OCI-M2 (cell line): Measurements from ENCODE around the gene KCTD20.

ENCODE experiments used
- DNase-seq: peaks from one replicate; lab custom pipeline; 2025; ENCODE audit not compliant: unreplicated experiment; lab: John Stamatoyannopoulos, UW

The KCTD20 gene

DNA sequence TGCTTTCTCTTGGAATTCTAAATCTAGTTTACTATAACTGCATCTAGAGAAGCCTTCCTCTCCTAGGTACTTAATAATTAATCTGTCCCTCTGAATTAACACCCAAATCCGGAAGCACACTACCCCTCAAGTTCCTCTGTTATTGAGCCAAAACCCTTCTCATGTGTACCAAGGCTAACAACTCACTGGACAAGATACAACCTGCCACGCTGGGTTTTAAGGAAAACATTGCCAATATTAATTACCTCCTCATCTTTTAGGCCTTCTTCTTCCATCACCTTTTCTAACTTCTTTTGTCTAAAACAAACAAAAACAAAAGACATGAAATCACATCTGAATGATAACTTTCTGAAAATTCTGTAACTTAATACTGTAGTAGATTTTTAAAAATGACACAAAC lies 82.5 kb downstream of the KCTD20 start:
- DNase-seq: no peak

DNA sequence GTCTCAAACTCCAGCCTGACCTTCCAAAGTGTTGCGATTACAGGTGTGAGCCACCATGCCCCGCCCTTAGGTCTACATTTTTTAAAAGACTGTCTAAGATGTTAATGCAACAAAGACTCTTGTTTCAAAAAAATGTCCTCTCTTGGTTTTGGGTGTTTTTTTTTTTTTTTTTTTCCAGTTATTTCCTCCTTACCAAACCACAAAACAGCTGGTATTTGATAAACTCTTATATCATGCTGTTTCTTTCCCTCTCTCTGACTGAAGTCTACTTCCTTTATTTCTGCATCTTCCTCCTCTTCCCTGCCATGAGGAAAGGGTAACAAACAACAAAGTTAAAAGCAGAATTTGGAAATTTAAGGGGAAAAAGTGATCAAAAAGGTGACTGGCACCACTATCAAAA lies 83.3 kb downstream of the KCTD20 start:
- no peak for DNase-seq

DNA sequence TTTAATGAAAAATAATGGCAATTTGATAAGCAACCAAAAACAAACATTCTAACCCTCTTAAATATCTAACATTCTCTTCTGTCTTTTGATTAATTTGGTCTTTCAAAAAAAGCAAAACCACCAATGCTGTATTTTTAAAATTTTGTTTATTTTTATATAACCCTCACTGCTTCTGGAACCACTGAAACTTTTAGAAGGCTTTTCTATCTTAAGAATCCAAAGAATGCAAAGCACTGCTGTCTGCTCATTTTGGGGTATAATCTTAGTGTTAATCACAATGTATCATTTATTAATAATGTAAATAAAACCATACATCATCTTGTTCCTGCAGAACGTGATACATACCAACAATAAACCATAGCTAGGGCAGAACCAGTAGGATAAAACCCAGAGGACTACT lies 90.5 kb downstream of the KCTD20 start:
- DNase-seq: no peak

DNA sequence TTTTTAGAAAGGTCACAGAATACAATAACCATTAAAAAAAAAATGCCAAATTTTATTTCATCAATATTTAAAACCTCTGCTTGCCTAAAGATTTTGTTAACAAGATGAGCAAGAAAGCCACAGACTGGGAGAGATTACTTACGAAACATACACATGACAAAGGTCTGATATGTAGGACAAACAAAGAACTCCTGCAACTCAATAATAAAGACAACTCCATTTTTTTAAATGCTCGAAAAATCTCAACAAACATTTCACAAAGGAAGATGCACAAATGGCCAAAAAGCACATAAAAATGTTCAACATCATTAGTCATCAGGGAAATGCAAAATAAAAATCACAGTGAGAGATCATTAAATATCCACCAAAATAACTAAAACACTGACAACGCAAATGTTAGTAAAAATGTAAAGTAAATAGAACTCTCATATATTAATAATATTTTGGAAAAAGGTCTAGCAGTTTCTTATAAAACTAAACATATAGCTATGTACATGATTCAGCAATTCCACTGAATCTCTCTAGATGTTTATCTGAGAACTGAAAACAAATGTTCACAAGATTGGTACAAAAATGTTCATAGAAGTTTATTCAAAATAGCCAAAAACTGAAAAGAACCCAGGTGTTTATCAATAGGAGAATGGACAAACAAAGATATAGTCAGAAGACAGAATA lies 94.2 kb downstream of the KCTD20 start:
- DNase-seq: no peak

DNA sequence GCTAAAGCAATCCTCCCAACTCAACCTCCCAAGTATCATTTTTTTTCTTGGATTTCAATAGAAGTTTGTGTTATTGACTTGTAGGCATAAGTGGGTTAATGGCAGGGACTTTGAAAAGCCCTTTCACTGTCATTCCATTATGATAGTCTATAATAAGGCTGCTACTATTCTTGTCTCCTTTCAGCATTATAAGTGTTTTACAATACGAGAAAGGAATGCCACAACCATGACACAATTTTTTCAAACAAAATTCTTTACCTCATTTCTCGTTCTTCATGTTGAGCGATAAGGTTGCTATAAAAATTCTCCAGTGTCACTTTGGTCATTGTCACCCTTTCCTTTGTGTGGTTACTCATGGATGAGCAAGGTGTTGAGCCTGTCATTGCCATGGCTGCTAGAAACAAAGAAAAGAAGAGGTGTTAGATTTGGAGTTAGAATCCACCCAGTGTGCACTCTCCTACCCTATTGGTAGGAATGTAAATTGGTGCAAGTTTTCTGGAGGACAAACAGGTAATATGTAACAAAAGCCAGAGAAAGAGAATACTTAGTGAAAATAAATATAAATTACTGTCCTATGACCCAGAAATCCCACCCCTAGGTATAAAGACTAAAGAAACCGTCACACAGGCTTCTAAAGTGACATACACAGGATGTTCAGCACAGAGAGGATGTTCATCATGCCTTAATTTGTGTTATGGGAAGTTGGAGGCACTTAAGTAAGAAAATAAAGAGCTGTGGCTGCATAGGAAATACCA lies 97.2 kb downstream of the KCTD20 start:
- DNase-seq: no peak
